ENCODE measurements around the gene FARS2.
"Not testable (repeated sequence)": the region's sequence is repeated elsewhere in the genome, so short reads cannot be mapped to it uniquely, and the experiment has no call there.

The FARS2 gene

GRCh38 chr6:5693225-5694145 is 432.2 kb downstream of the FARS2 start:
- DNase-seq (ENCODE audit: low read depth in 2 of 2), result no peak

DNA sequence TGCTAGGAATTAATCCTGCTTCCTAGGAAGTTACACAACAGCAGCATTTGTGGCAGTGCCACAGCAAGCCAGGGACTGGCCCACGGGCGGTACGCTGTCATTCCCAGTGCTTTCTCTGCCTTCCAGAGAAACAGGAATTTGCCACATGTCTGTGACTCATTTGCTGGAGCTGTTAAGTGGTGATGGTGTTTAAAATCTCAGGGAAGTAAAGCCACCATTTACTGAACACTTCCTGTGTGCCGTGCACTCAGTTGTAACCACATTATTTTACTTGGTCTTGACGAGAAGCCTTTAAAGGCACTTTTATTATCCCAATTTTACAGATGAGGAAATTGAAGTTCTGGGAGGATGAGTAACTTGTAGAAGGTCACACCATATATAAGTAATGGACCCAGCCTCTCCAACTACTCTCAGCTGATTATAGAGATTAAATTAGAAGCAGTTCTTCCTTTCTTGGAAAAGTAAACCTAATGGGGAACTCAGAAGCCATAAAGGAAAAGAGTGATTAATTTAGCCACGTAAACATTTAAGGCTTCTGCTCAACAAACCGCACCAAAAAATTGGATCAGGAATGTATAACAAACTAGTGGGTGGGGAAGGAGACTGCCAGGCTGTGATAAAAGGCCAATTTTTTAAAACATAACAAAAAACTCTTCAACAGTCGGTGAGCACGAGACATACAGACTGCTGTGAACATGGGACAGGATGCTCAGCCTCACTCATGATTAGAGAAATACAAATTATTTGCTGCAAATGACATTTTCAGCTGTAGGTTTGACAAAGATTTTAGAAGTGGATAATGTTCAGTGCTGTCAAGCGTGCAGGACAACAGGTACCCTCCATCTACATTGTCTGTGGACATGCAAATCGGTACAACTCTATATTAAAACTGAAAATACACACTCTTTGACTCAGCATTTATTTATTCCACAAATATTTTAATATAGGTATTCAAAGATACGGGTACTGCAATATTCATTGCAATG is 434.2 kb downstream of the FARS2 start:
- no peak for DNase-seq (ENCODE audit: low read depth in 2 of 2)

DNA sequence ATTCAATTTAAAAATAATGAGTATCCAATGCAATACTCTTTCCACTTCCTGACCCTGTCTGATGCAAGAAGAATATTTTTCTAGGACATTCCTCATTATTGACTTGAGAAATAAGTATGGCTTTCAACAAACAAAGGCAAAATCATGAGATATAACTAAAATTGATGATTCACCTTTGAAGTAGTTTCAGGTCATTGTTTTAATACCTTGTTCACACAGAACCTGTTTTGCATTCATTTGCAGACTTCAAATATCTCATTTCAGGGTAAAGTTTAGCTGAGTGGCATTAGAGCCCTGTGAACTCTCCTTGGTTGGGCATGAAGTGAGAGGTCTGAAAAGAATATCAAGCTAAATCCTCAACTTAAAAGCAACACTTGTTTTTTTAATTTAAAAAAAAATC is 436.2 kb downstream of the FARS2 start:
- DNase-seq (ENCODE audit: low read depth in 2 of 2), result no peak

- no peak for DNase-seq (ENCODE audit: low read depth in 2 of 2)
Observed at GRCh38 chr6:5698318-5698717, 437.0 kb downstream of the FARS2 start.

DNA sequence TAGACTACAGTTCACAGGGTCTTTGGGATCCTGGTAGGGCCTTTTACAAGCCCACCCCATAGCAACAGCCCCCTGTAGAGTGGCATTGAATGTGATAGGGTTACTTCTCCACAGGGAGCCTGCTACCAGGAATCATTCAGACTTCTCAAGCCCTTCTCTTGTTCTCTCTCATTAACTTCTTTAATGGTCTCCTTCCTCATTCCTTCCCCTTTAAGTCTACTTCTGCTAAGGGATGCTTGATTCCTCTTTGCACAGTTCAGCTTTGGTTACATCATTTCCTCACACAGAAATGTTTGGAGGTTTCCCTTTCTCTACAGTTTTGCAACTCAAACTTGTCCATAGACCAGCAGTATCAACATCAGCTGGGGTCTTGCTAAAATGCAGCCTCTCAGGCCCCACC is 437.8 kb downstream of the FARS2 start:
- DNase-seq (ENCODE audit: low read depth in 2 of 2), result not testable (repeated sequence)

DNA sequence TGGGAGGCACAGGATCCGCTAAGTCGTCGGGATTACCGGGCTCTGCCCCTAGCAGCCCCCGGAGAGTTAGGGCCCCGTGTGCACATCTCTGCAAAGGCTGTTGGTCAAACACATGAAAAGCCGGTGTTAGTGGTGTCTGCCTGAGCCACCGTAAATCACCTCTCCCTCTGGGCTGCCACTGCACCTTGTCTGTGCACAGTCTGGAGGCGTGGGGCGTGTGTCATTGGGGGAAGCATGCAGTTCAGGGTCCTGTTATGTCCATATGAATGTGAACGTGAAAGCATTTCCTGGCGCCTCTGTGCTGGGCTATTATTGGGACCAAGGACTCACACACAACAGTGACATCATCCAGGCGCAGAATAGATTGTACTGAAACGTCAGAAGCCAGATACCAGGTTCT is 439.9 kb downstream of the FARS2 start:
- no peak for DNase-seq (ENCODE audit: low read depth in 2 of 2)

DNA sequence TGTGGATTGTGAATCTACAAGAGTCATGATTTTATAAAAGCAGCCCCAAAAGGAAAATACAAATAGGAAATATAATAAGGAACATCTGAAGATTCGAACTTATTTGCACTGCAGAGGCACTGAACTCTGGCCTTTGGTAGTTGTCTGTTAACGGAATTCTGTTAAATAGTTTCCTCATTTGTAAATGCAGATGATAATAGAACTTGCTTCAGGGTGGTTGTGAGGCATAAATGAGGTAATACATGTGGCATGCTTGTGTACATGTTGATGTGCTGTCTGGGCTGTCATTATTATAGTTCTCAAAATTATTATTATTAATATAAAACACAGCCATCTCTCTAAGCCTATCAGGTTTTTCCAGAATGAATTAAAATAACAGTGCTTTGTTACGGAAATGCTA is 443.4 kb downstream of the FARS2 start:
- no peak for DNase-seq (ENCODE audit: low read depth in 2 of 2)

DNA sequence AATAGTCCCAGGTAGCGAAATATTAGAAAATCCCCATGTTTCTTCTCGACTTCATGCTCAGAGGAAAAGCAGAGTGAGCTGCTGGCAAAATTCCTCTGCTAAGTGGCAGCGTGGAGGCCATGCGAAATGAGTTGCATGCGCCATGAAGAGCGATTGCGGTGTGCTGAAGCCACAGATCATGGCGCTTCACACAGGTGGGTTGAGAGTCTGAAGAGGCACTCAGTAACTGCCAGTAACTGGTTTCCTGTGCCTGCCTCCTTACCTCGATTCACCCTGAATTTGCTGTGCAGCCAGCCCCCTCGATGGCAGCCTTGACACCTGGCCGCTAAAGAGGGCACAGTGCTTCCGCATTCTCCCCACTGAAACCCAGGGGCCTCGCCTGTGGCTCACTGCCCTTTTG is 443.9 kb downstream of the FARS2 start:
- DNase-seq (ENCODE audit: low read depth in 2 of 2), result no peak

DNA sequence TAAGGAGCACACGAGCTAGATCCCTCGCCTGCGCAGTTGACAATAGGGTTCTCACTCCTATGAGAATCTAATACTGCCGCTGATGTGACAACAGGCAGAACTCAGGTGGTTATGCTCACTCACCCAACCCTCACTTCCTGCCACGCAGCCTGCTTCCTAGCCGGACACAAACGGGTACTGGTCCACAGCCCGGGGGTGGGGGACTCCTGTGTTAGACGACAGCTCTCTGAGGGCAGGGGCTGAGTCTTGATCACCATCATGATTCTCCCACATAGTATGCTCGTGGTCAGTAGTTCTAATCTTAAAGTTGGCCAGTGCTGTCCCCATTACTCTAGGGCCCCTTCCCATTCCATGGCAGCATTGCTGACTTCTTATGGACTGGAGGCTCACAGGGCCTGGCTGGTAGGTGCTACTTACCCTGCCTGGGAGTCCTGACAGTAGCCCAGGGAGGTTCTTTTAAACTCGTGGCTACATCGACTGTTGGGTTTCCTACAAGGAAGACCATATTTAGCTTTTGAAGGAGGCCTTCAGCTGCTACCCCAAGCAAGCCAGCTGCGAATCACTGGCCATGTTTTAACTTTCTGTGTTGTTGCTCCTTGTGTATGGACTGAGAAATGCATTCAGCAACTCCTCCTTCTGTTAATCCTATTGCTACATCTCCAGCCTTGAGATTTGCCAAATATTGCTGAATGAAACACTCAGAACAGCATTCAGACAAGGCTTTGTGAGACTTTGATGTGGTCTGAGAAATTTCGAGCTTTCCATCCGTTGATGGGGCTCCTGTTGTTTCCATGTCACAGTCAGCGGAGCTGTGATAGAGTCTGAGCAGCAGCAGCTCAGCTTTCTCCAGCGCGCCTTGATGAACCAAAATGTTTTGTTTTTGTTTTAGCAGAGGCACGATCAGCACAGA is 445.1 kb downstream of the FARS2 start:
- DNase-seq (ENCODE audit: low read depth in 2 of 2), result no peak

DNA sequence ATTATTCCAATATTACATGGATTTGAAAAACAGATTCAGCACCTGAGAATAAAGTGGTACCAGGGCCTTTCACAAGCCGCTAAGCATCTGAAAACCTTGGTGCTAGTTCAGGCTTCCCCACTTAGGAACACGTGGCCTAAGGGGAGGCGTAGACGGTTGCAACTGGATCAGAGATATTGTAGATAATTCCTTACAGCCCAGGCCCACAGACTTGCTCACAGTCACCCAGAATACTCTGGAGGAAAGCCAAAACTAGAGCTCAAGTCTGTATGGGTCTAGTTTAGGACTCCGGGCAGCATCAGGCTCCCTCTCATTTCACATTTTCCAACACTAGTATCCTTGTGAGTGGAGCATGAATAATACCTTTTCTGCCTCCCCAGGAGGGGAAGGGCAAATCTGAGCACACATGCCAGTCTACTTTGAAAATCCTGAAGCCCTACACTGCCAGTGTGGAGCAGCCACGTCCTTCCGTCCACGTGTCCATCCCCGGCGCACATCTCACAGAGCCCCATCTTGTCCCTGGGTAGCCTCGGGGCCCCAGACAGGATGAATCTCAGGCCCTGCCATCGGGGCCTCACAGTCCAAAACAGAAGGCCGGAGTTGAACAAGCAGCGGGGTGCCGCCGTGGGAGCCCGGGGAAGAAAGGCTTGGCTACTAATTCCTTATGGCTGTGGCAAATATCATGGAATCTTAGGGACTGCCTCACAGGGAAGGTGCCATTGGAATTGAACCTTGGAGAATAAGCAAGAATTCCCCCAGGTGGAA is 446.1 kb downstream of the FARS2 start:
- DNase-seq (ENCODE audit: low read depth in 2 of 2), result no peak

DNA sequence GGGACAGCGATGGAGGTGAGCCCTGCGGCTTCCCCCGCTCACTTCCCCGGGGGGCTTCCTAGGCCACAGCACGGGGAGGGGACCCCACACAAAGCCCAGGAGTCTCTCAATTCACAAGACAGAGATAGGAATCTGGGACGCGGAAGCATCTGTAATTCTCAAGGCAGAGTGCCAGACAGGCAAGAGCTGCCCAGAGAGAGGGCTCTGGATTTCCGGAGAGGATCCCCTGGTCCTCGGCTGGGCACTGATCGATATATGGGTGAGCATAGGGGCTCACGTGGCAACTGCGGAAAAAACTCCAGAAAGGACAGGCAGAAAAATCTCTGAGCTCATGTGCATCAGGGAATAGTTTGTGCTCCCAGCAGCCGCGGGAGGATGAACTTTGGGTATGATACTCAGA is 449.2 kb downstream of the FARS2 start:
- no peak for DNase-seq (ENCODE audit: low read depth in 2 of 2)

GRCh38 chr6:5710936-5711335 is 449.6 kb downstream of the FARS2 start:
- no peak for DNase-seq (ENCODE audit: low read depth in 2 of 2)

DNA sequence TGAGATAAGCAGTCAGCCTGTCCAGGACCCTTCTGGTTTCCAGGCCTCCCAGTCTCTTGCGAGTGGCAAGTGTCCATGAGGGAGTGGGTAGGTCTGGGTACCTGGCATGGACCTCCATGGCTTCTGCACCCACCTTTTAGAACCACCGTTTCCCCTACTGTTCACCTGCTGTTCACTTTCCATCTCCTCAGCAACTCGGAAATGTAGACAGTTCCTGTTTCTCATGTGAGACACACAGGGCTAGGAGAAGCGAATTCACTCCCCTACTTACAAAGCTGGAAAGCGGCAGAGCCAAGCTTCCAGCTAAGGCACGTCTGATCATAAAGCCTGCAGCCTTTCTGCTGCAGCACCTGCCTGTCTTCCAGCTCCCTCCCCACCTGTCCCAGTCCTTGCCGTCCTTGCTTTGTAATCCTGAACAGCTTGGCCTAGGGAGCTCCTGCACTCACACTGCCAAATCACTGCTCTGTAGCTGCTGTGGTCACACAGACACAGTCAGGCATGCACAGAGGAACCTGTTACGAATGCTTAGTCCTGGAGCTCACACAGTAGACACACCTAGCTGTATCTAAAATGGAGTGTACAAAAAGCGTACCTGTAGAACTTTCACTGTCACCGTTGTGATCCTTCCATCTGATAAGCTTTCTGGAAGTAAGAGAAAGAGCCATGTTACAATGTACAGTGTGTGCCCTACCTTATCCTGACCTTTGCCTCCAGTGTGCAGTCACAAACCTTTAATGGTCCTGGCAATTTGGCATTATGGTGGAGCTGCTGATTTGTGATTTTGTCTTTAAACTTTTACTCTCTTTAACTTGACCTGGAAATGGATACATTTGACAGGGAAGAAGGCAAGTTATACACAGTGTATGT is 451.3 kb downstream of the FARS2 start:
- DNase-seq (ENCODE audit: low read depth in 2 of 2), result no peak

DNA sequence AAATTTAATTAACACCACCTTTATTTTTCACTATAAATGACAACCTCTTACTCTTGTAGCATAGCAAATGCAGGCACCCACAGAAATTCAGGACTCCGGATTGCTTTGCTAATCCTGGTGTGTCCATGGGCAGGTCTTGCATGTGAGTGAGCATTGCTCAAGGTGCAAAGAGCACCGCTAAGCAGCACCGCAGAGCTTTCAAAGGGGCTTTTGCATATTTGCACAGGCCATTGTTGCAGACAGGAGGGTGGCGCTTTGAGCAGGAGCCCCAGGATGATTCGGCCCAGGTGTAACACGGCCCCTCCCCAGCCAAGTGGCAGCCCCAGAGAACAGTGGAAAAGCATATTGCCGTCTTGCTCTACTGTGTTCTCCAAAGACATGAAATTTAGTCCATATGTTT is 452.2 kb downstream of the FARS2 start:
- no peak for DNase-seq (ENCODE audit: low read depth in 2 of 2)

- no peak for DNase-seq (ENCODE audit: low read depth in 2 of 2)
Observed at GRCh38 chr6:5718231-5718947, 457.1 kb downstream of the FARS2 start.

GRCh38 chr6:5723841-5724691 is 462.8 kb downstream of the FARS2 start:
- DNase-seq (ENCODE audit: low read depth in 2 of 2), result no peak

GRCh38 chr6:5724911-5725310 is 463.6 kb downstream of the FARS2 start:
- no peak for DNase-seq (ENCODE audit: low read depth in 2 of 2)
